HG02642 (cell line): ENCODE data around the gene HRC.
A peak's percentile ranks its signal among the peaks of the same experiment; 100 is the strongest.
"Not testable (repeated sequence)": the region's sequence is repeated elsewhere in the genome, so short reads cannot be mapped to it uniquely, and the experiment has no call there.

Experiments
- ATAC-seq: cut with Tn5 transposase; IDR thresholded peaks from one replicate; pipeline ENCODE4 v1.9.1; 2021; ENCODE audit warnings: mild to moderate bottlenecking; ENCODE audit not compliant: unreplicated experiment, poor library complexity

Gene HRC

GRCh38 chr19:49136771-49137171 is 18.4 kb downstream of the HRC start:
- ATAC-seq = no peak

- ATAC-seq = no peak
Observed at GRCh38 chr19:49135686-49136085, 19.5 kb downstream of the HRC start.

GRCh38 chr19:49133621-49134454 is 21.4 kb downstream of the HRC start:
- ATAC-seq = no peak

GRCh38 chr19:49132974-49133609 is 22.1 kb downstream of the HRC start:
- no peak for ATAC-seq

- ATAC-seq = no peak
Observed at GRCh38 chr19:49130325-49130724, 24.9 kb downstream of the HRC start.

GRCh38 chr19:49129238-49129583 is 26.0 kb downstream of the HRC start:
- no peak for ATAC-seq

GRCh38 chr19:49128545-49129237 is 26.5 kb downstream of the HRC start:
- ATAC-seq = no peak

- ATAC-seq = peak; percentile 93
Observed at GRCh38 chr19:49127674-49128544, 27.3 kb downstream of the HRC start.

GRCh38 chr19:49127225-49127624 is 28.0 kb downstream of the HRC start:
- not testable (repeated sequence) for ATAC-seq

GRCh38 chr19:49126575-49126974 is 28.6 kb downstream of the HRC start:
- ATAC-seq = no peak

- no peak for ATAC-seq
Observed at GRCh38 chr19:49125025-49125731, 30.0 kb downstream of the HRC start.

GRCh38 chr19:49123285-49123684 is 31.9 kb downstream of the HRC start:
- ATAC-seq = not testable (repeated sequence)

- ATAC-seq = not testable (repeated sequence)
Observed at GRCh38 chr19:49121841-49122240, 33.4 kb downstream of the HRC start.

- no peak for ATAC-seq
Observed at GRCh38 chr19:49120868-49121267, 34.3 kb downstream of the HRC start.

GRCh38 chr19:49120325-49120683 is 34.9 kb downstream of the HRC start:
- ATAC-seq = no peak

GRCh38 chr19:49119411-49120324 is 35.5 kb downstream of the HRC start, which contains the start of gene PPFIA3:
TSS of gene PPFIA3 (plus strand) at chr19:49119544. CDS start at chr19:49127874, 8,330 bp downstream.
- ATAC-seq = no peak

- ATAC-seq = peak; percentile 83
Observed at GRCh38 chr19:49118565-49119410, 36.4 kb downstream of the HRC start, which contains the start of gene C19orf73. TSS of gene C19orf73 (minus strand) at chr19:49119143. CDS start at chr19:49119022, 121 bp downstream.
